Activated gamma-delta T cell treated with anti-CD3 and anti-CD28 coated beads, Interleukin-2, amount 50 U/mL, for 16 hours (primary cell): ENCODE measurements around the gene GPAT3.
"Not testable (repeated sequence)": the region's sequence is repeated elsewhere in the genome, so short reads cannot be mapped to it uniquely, and the experiment has no call there.

Experiments used
- DNase-seq: peaks from one replicate; pipeline ENCODE4 v3.0.0-alpha.2; 2020; ENCODE audit warnings: low read depth

GPAT3 gene

GRCh38 chr4:83552083-83552482, 16.2 kb downstream of the GPAT3 start:
- no peak for DNase-seq

GRCh38 chr4:83552924-83553323, 17.0 kb downstream of the GPAT3 start:
- no peak for DNase-seq

- DNase-seq = no peak
Measured at GRCh38 chr4:83556006-83556707, 20.2 kb downstream of the GPAT3 start.

- DNase-seq = no peak
Measured at GRCh38 chr4:83556816-83557215, 20.9 kb downstream of the GPAT3 start.

GRCh38 chr4:83558059-83558653, 22.2 kb downstream of the GPAT3 start:
- DNase-seq = no peak

- no peak for DNase-seq
Measured at GRCh38 chr4:83558680-83559079, 22.8 kb downstream of the GPAT3 start.

- DNase-seq = no peak
Measured at GRCh38 chr4:83560523-83560922, 24.6 kb downstream of the GPAT3 start.

GRCh38 chr4:83561381-83561780, 25.5 kb downstream of the GPAT3 start:
- DNase-seq = no peak

GRCh38 chr4:83563998-83564397, 28.1 kb downstream of the GPAT3 start:
- no peak for DNase-seq

GRCh38 chr4:83568062-83568461, 32.2 kb downstream of the GPAT3 start:
- DNase-seq = no peak

- DNase-seq = no peak
Measured at GRCh38 chr4:83569429-83569828, 33.5 kb downstream of the GPAT3 start.

GRCh38 chr4:83569987-83570386, 34.1 kb downstream of the GPAT3 start:
- no peak for DNase-seq

- no peak for DNase-seq
Measured at GRCh38 chr4:83572848-83573247, 36.9 kb downstream of the GPAT3 start.

- DNase-seq = no peak
Measured at GRCh38 chr4:83574247-83574646, 38.3 kb downstream of the GPAT3 start.

- not testable (repeated sequence) for DNase-seq
Measured at GRCh38 chr4:83576237-83576636, 40.3 kb downstream of the GPAT3 start.

GRCh38 chr4:83581411-83582288, 45.7 kb downstream of the GPAT3 start:
- DNase-seq = no peak

GRCh38 chr4:83582289-83582785, 46.4 kb downstream of the GPAT3 start:
- DNase-seq = no peak

- DNase-seq = no peak
Measured at GRCh38 chr4:83585982-83586508, 50.1 kb downstream of the GPAT3 start.

- DNase-seq = no peak
Measured at GRCh38 chr4:83589279-83589678, 53.4 kb downstream of the GPAT3 start.

GRCh38 chr4:83591056-83591455, 55.1 kb downstream of the GPAT3 start:
- no peak for DNase-seq

GRCh38 chr4:83591730-83592129, 55.8 kb downstream of the GPAT3 start:
- DNase-seq = no peak

- no peak for DNase-seq
Measured at GRCh38 chr4:83599183-83599582, 63.3 kb downstream of the GPAT3 start.

GRCh38 chr4:83603129-83603528, 67.2 kb downstream of the GPAT3 start:
- no peak for DNase-seq
